ENCODE measurements around the gene NR2F1-AS1.

Gene NR2F1-AS1

DNA sequence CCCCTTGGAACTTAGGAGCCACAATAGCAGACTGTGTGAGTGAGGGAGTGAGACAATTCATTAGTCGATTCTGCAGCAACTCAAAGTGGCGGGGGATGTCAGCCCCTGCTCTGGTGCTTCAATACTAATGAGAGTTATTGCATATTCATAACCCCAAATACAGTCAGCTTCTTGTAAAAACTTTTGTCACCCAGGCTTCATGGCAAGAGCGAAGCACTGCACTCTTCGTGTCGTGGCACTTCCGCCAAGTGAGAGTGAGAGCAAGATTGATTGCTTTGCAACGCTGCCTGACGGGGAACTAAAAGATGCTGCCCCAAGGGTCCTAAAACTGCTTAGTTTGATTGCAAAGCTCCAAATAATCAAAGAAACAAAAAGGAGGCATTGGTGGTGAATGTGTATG lies 150.9 kb downstream of the NR2F1-AS1 start:
- TF ChIP-seq EZH2 (optimal IDR thresholded peaks at IDR 0.05; ENCODE audit: low read depth, low read length) (no peak), CTCF (IDR thresholded peaks at IDR 0.05; ENCODE audit: low read length) (no peak), EZH2phosphoT487 (IDR thresholded peaks at IDR 0.05; ENCODE audit: low read length) (no peak)
- H3K9me2 ChIP-seq (replicated peaks; ENCODE audit: insufficient read depth, low read length) = no peaks in the 10 kb centered on the region
- H3K4me3 ChIP-seq (ENCODE audit: low read length) = no peak overlapping the region
- H3F3A ChIP-seq (ENCODE audit: insufficient read depth, low read length) = no peaks in the 10 kb centered on the region
- H3K27me3 ChIP-seq (replicated peaks; ENCODE audit: insufficient read depth, low read length) = no peaks in the 10 kb centered on the region
- no peaks in the 10 kb centered on the region for H3K4me1 ChIP-seq (ENCODE audit: low read length)
- no peak overlapping the region for H3K27ac ChIP-seq (ENCODE audit: low read length)
- H3K36me3 ChIP-seq (replicated peaks; ENCODE audit: insufficient read depth, low read length) = no peaks in the 10 kb centered on the region
- H4K20me1 ChIP-seq (ENCODE audit: insufficient read depth, low read length) = no peaks in the 10 kb centered on the region
- H3K4me2 ChIP-seq (ENCODE audit: low read depth, low read length) = no peak overlapping the region
- H3K79me2 ChIP-seq (ENCODE audit: low read length) = no peaks in the 10 kb centered on the region
- DNase-seq = no peak
- H3K9me3 ChIP-seq (replicated peaks; ENCODE audit: insufficient read depth, low read length) = no peaks in the 10 kb centered on the region
- H3K9ac ChIP-seq (ENCODE audit: low read length) = no peak overlapping the region
- H2AFZ ChIP-seq (ENCODE audit: low read length) = no peak overlapping the region

DNA sequence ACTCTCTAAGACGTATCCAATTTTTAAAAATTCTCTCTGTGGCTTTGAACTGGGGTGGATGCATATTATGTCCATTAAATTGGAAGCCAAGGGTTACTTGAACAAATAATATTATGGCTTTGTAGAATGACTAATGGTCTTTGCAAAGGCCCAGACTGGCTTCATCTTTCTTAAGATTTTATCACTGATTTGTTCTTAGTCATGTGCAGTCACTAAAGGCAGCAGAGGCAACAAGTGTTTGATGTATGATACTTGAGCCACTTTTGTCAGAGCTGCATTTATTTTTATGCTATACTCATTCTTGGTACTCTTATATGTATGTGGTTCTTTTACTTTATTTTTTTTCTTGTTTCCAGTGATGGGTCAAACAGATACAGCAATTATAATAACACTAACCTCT lies 152.2 kb downstream of the NR2F1-AS1 start:
- H3K79me2 ChIP-seq (ENCODE audit: low read length) = no peaks in the 10 kb centered on the region
- no peak overlapping the region for H2AFZ ChIP-seq (ENCODE audit: low read length)
- no peak overlapping the region for H3K27ac ChIP-seq (ENCODE audit: low read length)
- no peak overlapping the region for H3K4me2 ChIP-seq (ENCODE audit: low read depth, low read length)
- TF ChIP-seq EZH2 (optimal IDR thresholded peaks at IDR 0.05; ENCODE audit: low read depth, low read length) = no peak
- no peak for TF ChIP-seq CTCF (IDR thresholded peaks at IDR 0.05; ENCODE audit: low read length)
- no peak for TF ChIP-seq EZH2phosphoT487 (IDR thresholded peaks at IDR 0.05; ENCODE audit: low read length)
- H3K4me3 ChIP-seq (ENCODE audit: low read length) = no peak overlapping the region
- no peak overlapping the region for H3K9ac ChIP-seq (ENCODE audit: low read length)
- no peaks in the 10 kb centered on the region for H3K9me3 ChIP-seq (replicated peaks; ENCODE audit: insufficient read depth, low read length)
- no peak for DNase-seq
- H3K36me3 ChIP-seq (replicated peaks; ENCODE audit: insufficient read depth, low read length) = no peaks in the 10 kb centered on the region
- H3K4me1 ChIP-seq (ENCODE audit: low read length) = no peaks in the 10 kb centered on the region
- no peaks in the 10 kb centered on the region for H3F3A ChIP-seq (ENCODE audit: insufficient read depth, low read length)
- H3K27me3 ChIP-seq (replicated peaks; ENCODE audit: insufficient read depth, low read length) = no peaks in the 10 kb centered on the region
- H4K20me1 ChIP-seq (ENCODE audit: insufficient read depth, low read length) = no peaks in the 10 kb centered on the region
- no peaks in the 10 kb centered on the region for H3K9me2 ChIP-seq (replicated peaks; ENCODE audit: insufficient read depth, low read length)

DNA sequence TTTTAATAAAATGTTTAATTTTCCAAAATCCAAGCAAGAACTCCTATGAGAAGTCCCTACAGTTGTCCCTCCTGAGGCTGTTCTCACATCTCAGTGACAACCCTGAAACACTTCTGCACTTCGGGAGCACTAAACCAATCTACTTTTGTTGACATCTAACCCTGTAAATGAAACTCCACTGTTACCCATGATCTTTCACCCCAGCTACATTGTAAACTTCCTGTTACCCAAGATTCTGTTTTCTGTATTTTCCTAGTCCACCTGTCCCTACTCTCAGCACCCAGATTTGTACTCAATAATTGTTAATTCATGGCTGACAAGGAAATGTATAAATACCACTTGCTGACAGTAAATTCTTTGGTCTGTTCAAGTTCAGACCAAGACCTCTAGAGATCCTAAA lies 153.7 kb downstream of the NR2F1-AS1 start:
- DNase-seq = no peak
- H3K4me1 ChIP-seq (ENCODE audit: low read length) = no peaks in the 10 kb centered on the region
- H3K9ac ChIP-seq (ENCODE audit: low read length) = no peak overlapping the region
- no peaks in the 10 kb centered on the region for H3K36me3 ChIP-seq (replicated peaks; ENCODE audit: insufficient read depth, low read length)
- H3K9me2 ChIP-seq (replicated peaks; ENCODE audit: insufficient read depth, low read length) = no peaks in the 10 kb centered on the region
- no peaks in the 10 kb centered on the region for H3F3A ChIP-seq (ENCODE audit: insufficient read depth, low read length)
- no peak for TF ChIP-seq EZH2 (optimal IDR thresholded peaks at IDR 0.05; ENCODE audit: low read depth, low read length)
- no peak for TF ChIP-seq CTCF (IDR thresholded peaks at IDR 0.05; ENCODE audit: low read length)
- no peak for TF ChIP-seq EZH2phosphoT487 (IDR thresholded peaks at IDR 0.05; ENCODE audit: low read length)
- H3K4me2 ChIP-seq (ENCODE audit: low read depth, low read length) = no peak overlapping the region
- no peaks in the 10 kb centered on the region for H3K79me2 ChIP-seq (ENCODE audit: low read length)
- no peaks in the 10 kb centered on the region for H4K20me1 ChIP-seq (ENCODE audit: insufficient read depth, low read length)
- H3K27ac ChIP-seq (ENCODE audit: low read length) = no peak overlapping the region
- no peaks in the 10 kb centered on the region for H3K27me3 ChIP-seq (replicated peaks; ENCODE audit: insufficient read depth, low read length)
- peak overlapping the region; percentile 23; the same call in 1 of the 2 replicates for H2AFZ ChIP-seq (ENCODE audit: low read length)
- no peak overlapping the region for H3K4me3 ChIP-seq (ENCODE audit: low read length)
- no peaks in the 10 kb centered on the region for H3K9me3 ChIP-seq (replicated peaks; ENCODE audit: insufficient read depth, low read length)

Data from MM.1S (cell line).